HG03565 (cell line): ENCODE measurements around the gene COPZ1.

Source experiments
- ATAC-seq: cut with Tn5 transposase; IDR thresholded peaks from one replicate; pipeline ENCODE4 v1.9.1; 2021; ENCODE audit warnings: mild to moderate bottlenecking, moderate library complexity; ENCODE audit not compliant: unreplicated experiment

The COPZ1 gene

GRCh38 chr12:54376596-54376995 is 51.7 kb downstream of the COPZ1 start:
- ATAC-seq: no peak

- no peak for ATAC-seq
These were observed 52.1 kb downstream of the COPZ1 start for GRCh38 chr12:54377007-54377406.

- ATAC-seq: no peak
These were observed 53.0 kb downstream of the COPZ1 start for GRCh38 chr12:54377797-54378515.

- ATAC-seq: no peak
These were observed 54.0 kb downstream of the COPZ1 start for GRCh38 chr12:54378796-54379397.

- no peak for ATAC-seq
These were observed 54.7 kb downstream of the COPZ1 start for GRCh38 chr12:54379398-54380201.

- ATAC-seq: no peak
These were observed 56.2 kb downstream of the COPZ1 start for GRCh38 chr12:54381136-54381535.

- ATAC-seq: no peak
These were observed 58.2 kb downstream of the COPZ1 start for GRCh38 chr12:54383041-54383609.

GRCh38 chr12:54384591-54385041 is 59.7 kb downstream of the COPZ1 start, which contains the start of gene ZNF385A:
ZNF385A (minus strand) TSS chr12:54384733; CDS start chr12:54384514, 219 bp downstream.
- peak; percentile 33 for ATAC-seq

GRCh38 chr12:54385251-54385914 is 60.5 kb downstream of the COPZ1 start:
- peak; percentile 58 for ATAC-seq

- ATAC-seq: no peak
These were observed 61.6 kb downstream of the COPZ1 start for GRCh38 chr12:54386403-54387113.

GRCh38 chr12:54387114-54387467 is 62.2 kb downstream of the COPZ1 start:
- ATAC-seq: no peak

GRCh38 chr12:54388237-54389133 is 63.6 kb downstream of the COPZ1 start:
- ATAC-seq: no peak

- ATAC-seq: no peak
These were observed 64.2 kb downstream of the COPZ1 start for GRCh38 chr12:54389134-54389508.

- ATAC-seq: no peak
These were observed 64.8 kb downstream of the COPZ1 start for GRCh38 chr12:54389607-54390175.

- no peak for ATAC-seq
These were observed 65.3 kb downstream of the COPZ1 start for GRCh38 chr12:54390176-54390667.

GRCh38 chr12:54390668-54391551 is 66.0 kb downstream of the COPZ1 start:
- no peak for ATAC-seq

- ATAC-seq: no peak
These were observed 67.7 kb downstream of the COPZ1 start for GRCh38 chr12:54392485-54393206.
